Urinary bladder (tissue), 4 donors: ENCODE measurements around the gene FUT9. TPM values are rescaled to one million over a fixed set of nuclear protein-coding genes. Genes with fewer than 3 reads are reported as not detected.

Source experiments
- DNase-seq: peaks from one replicate; pipeline ENCODE4 v3.0.0-alpha.2; 2015; ENCODE audit errors: extremely low spot score
- H3K27ac ChIP-seq: one replicate; pipeline ENCODE4 v1.5.1; 2013; ENCODE audit warnings: low read depth, mild to moderate bottlenecking, moderate library complexity
- H3K36me3 ChIP-seq: one replicate; pipeline ENCODE4 v1.6.1; 2013; ENCODE audit warnings: mild to moderate bottlenecking, moderate library complexity; ENCODE audit not compliant: insufficient read depth
- H3K4me1 ChIP-seq: one replicate; pipeline ENCODE4 v1.6.1; 2013; ENCODE audit warnings: mild to moderate bottlenecking, moderate library complexity; ENCODE audit not compliant: insufficient read depth
- H3K4me3 ChIP-seq: one replicate; pipeline ENCODE4 v1.5.1; 2013; ENCODE audit warnings: low read depth, low read length
- WGBS: extraction: QIAGEN DNeasy Blood & Tissue Kit; methylation state at CpG from one replicate; pipeline ENCODE4 v1.1.7; 2013; 5-methylcytosine and 5-hydroxymethylcytosine counted together
- polyA plus RNA-seq: library from polyadenylated mRNA; stranded (reverse); fragments of 200-250 nt; gene quantifications from one replicate; pipeline ENCODE4 v1.2.3, GENCODE V29; 2013
- total RNA-seq: library from RNA; depleted of rRNA; stranded (reverse); fragments of >200 nt; gene quantifications from one replicate; pipeline ENCODE4 v1.2.3, GENCODE V29; 2014
- donor health status: healthy with polysubstance abuse.
- donor health status: healthy.

The FUT9 gene
- total RNA-seq (8.8 TPM), polyA plus RNA-seq (0.23 TPM)

DNA sequence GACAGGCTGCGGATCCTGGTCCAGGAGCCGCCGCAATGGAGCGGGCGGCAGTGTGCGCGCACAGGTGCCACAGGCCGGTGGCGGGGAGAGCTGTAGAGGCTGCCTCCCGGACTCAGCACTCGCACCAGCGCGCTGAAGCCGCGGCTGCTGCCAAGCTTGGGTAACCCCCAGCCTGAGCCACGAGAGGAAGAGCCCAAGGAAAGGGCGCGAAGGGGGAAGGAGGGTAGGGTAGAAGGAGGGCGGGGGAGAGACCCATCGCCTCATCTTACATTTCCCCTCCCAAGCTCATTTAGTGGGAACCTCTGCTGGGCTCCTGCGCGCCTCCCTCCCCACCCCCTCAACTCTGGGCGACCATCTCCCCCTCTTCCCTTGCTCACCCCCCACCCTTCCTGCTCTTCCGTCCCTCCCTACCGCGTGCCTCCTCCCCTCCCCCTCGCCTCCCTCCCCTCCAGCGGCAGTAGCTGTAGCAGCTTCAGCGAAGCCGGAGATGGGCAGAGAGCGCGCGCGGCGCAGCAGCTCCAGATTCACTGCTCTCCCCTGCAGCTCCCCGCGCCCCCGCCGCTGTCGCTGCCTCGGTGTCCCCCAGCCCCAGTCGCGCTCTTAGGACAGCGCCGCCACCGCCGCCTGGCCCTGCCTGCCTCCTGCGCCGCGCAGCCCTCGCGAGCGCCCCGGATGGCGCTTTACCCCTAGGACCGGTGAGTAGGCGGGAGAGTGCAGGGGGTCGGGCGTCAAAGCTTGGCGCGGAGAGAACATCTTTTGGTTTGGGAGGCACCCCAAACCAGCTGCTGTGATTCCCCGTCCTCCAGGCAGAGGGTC, at the start of gene FUT9:
Gene FUT9 (plus strand): TSS at position 457 of the 816 bp plus-strand sequence. CDS start 187,182 bp downstream, outside the sequence.
- peak; percentile 18 for DNase-seq
- 1% methylated on average over 62 of the region's 62 CpGs for WGBS
- H3K36me3 ChIP-seq, result no peaks in the 10 kb centered on the region
- no peak within 1 kb of the TSS for H3K27ac ChIP-seq
- no peaks in the 10 kb centered on the region for H3K4me1 ChIP-seq
- peak within 1 kb of the TSS; percentile 33 for H3K4me3 ChIP-seq

DNA sequence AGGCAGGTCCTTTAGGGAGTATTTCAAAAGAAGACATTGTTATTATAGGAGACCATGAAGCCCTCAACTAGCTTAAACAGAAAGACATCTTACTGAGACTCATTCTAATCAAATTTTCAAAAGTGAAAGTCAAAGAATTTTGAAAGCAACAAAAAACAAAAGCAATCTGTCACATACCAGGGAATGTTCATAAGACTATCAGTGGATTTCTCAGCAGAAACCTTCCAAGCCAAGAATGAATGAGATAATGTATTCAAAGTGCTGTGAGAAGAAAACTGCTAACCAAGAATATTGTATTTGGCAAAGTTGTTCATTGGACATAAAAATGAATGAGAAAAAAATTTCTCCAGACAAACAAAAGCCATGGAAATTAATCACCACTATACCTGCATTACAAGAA, 48.2 kb upstream of the FUT9 start:
- Histone ChIP-seq H3K4me3 (no peak overlapping the region), H3K36me3 (no peaks in the 10 kb centered on the region), H3K27ac (no peak overlapping the region), H3K4me1 (no peaks in the 10 kb centered on the region)
- no peak for DNase-seq

DNA sequence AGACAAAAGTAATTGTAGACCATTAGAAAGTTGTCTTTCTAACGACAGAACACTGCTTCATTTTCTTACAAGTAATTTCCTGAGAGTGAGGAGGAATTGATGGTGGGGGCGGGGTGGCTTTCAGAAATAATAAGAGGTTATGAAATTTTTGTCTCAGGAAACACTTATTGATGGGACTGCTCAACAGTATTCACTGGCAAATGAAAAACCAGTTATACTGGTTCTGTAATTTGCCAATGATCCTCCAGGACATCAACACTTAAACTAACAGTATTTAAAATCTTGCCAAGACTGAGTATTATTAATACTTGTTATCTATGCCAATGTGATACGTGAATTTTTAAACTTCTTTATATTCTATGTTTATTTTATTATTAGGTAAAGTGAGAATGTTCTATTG, 41.8 kb upstream of the FUT9 start:
- Histone ChIP-seq H3K4me3 (no peak overlapping the region), H3K27ac (no peak overlapping the region), H3K4me1 (no peaks in the 10 kb centered on the region), H3K36me3 (no peaks in the 10 kb centered on the region)
- WGBS, result 71% methylated on average over 3 of the region's 3 CpGs
- no peak for DNase-seq

DNA sequence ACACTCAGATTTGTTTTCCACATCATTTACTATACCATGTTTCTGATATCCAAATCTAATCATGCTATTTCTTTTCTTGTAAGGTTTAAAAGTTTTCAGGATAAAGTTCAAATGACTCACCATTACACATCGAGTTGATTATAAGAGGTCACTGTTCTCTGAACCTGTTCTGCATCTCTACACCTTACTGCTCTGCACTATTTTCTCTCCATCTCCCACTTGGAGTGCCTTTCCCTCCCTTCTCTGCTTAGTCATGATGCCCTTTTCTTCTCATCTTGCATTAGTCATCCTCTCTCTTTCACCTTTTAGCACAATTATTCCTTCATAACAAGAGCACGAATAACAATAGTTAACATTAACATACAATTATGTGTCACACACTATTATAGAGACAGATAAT, 37.5 kb upstream of the FUT9 start:
- Histone ChIP-seq H3K4me1 (no peaks in the 10 kb centered on the region), H3K27ac (no peak overlapping the region), H3K36me3 (no peaks in the 10 kb centered on the region), H3K4me3 (no peak overlapping the region)
- 65% methylated on average over 2 of the region's 2 CpGs for WGBS
- DNase-seq, result no peak

DNA sequence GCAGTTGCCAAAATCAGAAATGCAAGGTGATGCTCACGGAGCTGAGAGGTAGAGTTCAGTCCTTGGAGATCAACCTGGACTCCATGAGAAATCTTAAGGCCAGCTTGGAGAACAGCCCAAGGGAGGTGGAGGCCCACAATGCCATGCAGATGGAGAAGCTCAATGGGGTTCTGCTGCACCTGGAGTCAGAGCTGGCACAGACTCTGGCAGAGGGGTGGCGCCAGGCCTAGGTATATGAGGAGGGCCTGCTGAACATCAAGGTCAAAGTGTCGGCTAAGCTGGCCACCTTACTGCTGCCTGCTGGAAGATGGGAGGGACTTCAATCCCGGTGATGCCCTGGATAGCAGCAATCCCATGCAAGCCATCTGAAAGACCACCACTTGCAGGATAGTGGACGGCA, 23.9 kb upstream of the FUT9 start:
- 93% methylated on average over 5 of the region's 5 CpGs for WGBS
- Histone ChIP-seq H3K4me1 (no peaks in the 10 kb centered on the region), H3K27ac (no peak overlapping the region), H3K4me3 (no peak overlapping the region), H3K36me3 (no peaks in the 10 kb centered on the region)
- no peak for DNase-seq

DNA sequence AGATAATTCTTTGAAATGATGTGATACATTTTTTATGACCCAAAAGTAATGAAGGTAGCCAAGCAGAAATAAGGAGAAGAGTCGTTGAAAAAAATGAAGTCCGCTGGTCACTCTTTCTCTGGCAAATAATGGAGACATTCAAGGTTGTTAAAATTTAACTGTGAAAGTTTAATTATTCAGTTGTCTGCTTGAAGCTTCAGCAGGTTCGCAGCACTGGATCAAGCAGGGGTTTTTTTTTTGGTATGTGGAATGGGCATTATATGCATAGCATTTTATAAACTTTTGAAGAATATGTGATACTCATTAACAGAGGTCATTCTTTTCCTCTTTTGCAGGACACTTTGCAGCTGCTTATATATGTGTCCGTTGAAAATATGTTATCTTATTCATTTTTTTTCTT, 21.6 kb upstream of the FUT9 start:
- H3K36me3 ChIP-seq, result no peaks in the 10 kb centered on the region
- H3K4me1 ChIP-seq, result no peaks in the 10 kb centered on the region
- no peak overlapping the region for H3K27ac ChIP-seq
- H3K4me3 ChIP-seq, result no peak overlapping the region
- WGBS, result 79% methylated on average over 4 of the region's 4 CpGs
- DNase-seq, result no peak

DNA sequence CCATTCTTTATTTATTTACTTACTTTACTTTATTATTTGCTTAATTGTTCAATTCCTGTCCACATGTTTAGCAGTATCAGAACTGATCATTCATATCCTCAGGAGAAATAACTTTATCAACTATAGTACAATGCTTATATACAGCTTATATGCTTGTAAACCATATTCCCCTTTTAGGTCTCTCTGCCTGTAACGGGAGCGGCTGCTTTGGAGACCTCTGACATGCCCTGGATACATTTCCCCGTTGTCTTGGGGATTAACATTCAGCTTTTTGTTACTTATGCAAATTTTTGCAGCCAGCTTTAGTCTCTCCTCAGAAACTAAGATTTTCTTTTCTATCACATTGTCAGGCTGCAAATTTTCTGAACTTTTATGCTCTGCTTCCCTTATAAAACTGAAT, 17.6 kb upstream of the FUT9 start:
- no peak for DNase-seq
- 65% methylated on average over 3 of the region's 3 CpGs for WGBS
- Histone ChIP-seq H3K4me1 (no peaks in the 10 kb centered on the region), H3K36me3 (no peaks in the 10 kb centered on the region), H3K4me3 (no peak overlapping the region), H3K27ac (no peak overlapping the region)

DNA sequence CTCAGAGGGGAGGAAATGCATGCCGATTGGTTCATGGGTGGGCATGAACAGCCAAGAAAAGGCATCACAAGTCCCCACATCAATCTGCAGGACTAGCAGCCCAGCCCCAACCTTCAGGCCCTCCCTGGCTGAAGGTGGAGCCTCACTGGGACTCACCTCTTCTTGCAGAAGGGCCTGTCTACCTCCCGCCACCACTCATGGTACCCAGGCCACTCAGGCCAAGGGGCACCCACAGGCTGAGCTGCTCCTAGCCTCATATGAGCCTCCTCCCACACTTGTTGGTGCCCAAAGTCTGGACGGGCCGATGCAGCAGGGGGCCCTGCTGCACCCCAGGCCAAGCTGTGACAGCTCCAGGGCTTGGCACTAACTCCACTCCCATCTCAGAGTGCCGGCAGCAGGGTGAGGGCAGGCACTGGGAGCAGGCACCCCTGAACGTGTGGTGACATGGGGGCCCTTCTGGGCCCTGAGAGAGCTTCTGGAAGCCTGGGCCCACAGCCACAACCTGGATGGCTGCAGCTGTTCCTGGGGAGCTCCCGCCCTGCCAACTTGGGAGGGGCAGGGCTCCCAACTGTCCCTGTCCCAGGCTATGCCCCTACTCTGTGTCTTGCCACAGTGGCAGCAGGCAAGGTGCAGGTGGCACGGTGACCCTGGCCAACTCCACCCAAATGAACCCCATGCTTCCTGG, 13.7 kb upstream of the FUT9 start:
- DNase-seq, result no peak
- H3K4me1 ChIP-seq, result no peaks in the 10 kb centered on the region
- no peaks in the 10 kb centered on the region for H3K36me3 ChIP-seq
- 90% methylated on average over 8 of the region's 8 CpGs for WGBS
- no peak overlapping the region for H3K4me3 ChIP-seq
- no peak overlapping the region for H3K27ac ChIP-seq

DNA sequence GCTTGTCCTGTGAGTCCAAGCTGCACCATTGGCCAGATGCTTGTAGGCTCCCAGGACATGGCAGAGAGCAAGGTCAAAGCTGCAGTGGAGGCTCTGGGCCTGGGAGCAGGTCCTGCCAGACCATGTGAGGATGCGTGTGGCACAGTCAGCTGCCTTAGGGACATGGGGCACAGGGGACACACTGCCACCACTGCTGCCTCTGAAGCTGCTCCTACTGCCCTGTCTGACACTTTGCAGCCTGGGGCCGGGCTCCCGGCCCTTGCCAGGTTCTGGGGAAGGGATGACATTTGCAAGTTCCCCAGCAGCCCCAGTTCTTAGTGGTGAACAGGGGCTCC, 13.2 kb upstream of the FUT9 start:
- DNase-seq, result no peak
- 93% methylated on average over 3 of the region's 3 CpGs for WGBS

DNA sequence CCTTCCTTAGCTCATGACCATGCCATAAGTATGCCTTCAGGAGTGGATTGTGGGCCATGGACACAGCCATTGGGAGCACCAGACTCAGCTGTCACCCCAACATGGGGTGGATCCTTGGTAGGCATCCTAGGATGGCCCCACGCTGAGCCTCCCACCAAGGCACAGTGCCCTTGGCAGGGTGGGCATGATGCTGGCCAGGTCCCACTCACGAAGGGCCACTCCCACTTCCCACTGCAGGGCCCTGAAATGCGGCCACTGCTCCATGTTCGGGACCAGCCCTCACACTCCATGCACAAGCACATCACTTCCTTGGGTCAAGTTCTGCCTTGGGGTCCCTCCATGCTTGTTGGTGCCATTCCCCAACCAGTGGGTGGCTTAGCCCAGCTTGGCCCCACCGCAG, 12.9 kb upstream of the FUT9 start:
- Histone ChIP-seq H3K4me3 (no peak overlapping the region), H3K27ac (no peak overlapping the region), H3K4me1 (no peaks in the 10 kb centered on the region), H3K36me3 (no peaks in the 10 kb centered on the region)
- no peak for DNase-seq
- WGBS, result 92% methylated on average over 5 of the region's 5 CpGs

More for the DNA sequence above, 13.2 kb upstream of the FUT9 start:
- no peaks in the 10 kb centered on the region for H3K36me3 ChIP-seq
- H3K4me1 ChIP-seq, result no peaks in the 10 kb centered on the region
- H3K27ac ChIP-seq, result no peak overlapping the region
- no peak overlapping the region for H3K4me3 ChIP-seq

DNA sequence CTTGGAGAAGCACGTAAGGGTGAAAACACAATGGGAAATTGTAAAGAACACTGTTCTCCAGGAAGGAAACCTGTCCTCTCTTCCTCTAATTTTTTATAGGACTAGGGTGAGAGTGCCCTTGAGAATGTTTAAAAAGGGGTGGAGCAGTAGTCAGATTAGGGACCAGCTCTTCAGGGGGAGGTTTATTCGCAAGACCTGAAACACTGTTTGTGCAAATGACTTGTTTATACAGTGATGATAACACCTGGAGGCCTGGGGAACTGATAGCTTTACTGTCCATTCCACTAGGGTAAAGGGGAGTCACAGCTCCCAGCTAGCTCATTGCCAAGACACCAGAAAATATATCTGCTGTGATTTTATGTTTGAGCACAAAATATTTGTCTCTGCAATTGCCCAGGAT, 8.1 kb upstream of the FUT9 start:
- Histone ChIP-seq H3K4me3 (no peak overlapping the region), H3K36me3 (no peaks in the 10 kb centered on the region), H3K4me1 (no peaks in the 10 kb centered on the region), H3K27ac (no peak overlapping the region)
- DNase-seq, result no peak
- WGBS, result 66% methylated on average over 2 of the region's 2 CpGs

DNA sequence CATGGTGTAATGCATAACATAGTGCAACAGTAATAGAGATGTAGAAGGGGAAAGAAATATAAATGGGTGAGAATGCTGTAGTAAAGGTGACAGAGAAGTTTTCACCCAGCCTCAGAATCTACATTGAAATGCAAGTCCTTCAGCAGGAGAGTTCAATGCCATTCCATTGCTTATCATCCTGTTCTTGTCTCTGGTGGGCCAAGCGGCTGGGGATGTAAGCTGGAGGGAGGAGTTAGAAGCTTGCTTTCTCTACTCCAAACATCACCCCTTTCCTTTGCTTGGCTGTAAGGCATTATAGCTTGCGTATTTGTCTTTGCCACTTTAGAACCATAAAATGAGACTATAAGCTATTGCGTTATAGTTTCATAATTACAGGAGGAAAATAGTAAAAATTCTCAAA, 2.2 kb upstream of the FUT9 start:
- H3K4me1 ChIP-seq, result no peaks in the 10 kb centered on the region
- no peak for DNase-seq
- WGBS, result 84% methylated on average over 3 of the region's 3 CpGs
- no peaks in the 10 kb centered on the region for H3K36me3 ChIP-seq
- H3K27ac ChIP-seq, result no peak overlapping the region
- no peak overlapping the region for H3K4me3 ChIP-seq

DNA sequence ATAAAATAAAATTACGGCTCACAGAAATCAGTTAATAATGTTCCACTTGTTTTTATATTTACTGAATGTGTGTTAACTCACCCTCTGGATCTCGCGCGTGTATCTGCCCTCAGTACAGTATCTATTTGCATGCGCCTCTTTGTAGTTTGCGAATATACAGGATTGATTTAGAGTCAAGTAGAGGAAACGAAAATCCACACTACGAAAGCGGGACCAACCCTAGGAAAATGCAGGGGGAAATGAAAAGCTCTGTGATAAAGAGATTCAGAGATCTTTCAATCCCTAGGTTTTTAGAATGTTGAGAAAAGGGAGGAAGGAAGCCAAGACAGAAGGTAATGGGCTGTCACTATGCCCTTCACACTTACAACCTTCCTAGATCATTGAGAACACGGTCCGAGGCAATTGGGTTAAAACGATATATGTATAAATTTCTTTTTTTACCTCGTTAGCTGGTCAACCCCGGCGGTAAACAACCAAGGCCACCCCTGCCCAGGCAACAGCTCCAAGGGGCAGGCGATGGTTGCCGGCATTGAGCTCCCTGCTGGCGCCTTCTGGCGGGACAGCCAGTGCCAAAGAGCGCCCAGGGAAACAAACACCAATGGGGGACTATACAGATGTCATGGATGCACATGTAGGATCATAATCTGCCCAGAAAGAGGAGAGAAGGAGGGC, 792 bp upstream of the FUT9 start:
- Histone ChIP-seq H3K27ac (no peak overlapping the region), H3K4me1 (no peaks in the 10 kb centered on the region), H3K36me3 (no peaks in the 10 kb centered on the region), H3K4me3 (peak overlapping the region; percentile 33)
- no peak for DNase-seq
- 12% methylated on average over 20 of the region's 20 CpGs for WGBS
